T-cell (primary cell): ENCODE data around the gene IZUMO2. TPM values are rescaled to one million over a fixed set of nuclear protein-coding genes. Genes with fewer than 3 reads are reported as not detected.
A peak's percentile ranks its signal among the peaks of the same experiment; 100 is the strongest.

Experiments used
- ATAC-seq, 4 experiments: fragments of 200-7000 bp in 3 of 4; fragments of 150-1000 bp in 1 of 4; cut with Tn5 transposase; replicated peaks in 1 of 4; 1 replicate in 3 of 4; 2 replicates in 1 of 4; pipeline ENCODE4 v1.10.0; 2021; ENCODE audit warnings: moderate library complexity in 3 of 4, mild to moderate bottlenecking in 2 of 4, moderate number of reproducible peaks in 1 of 4
- CTCF ChIA-PET, 2 donors: fragments of 300-600 bp; sonication (Branson Sonifier 250); formaldehyde crosslinking; loops; one replicate each; lab custom pipeline; 2022; ENCODE audit warnings: antibody characterized with exemption in 2 of 2; lab: Charles Lee
- POLR2A ChIA-PET, 2 donors: fragments of 300-600 bp; sonication (Branson Sonifier 250); formaldehyde crosslinking; loops; one replicate each; lab custom pipeline; 2022; ENCODE audit warnings: antibody characterized with exemption in 2 of 2; lab: Charles Lee
- DNase-seq, 35 experiments: peaks; one replicate each; pipeline versions ENCODE4 v3.0.0 to v3.0.0-alpha.2; 2013 to 2023
- H3K27ac ChIP-seq: one replicate; pipeline ENCODE4 v1.5.1; 2013; ENCODE audit warnings: low read length
- H3K27me3 ChIP-seq, 2 experiments: replicated peaks in 1 of 2; 1 replicate in 1 of 2; 2 replicates in 1 of 2; pipeline versions ENCODE4 v1.6.1 to v1.7.0; 2013; ENCODE audit warnings: low read length in 1 of 2, mixed read lengths in 1 of 2; ENCODE audit not compliant: control insufficient read depth in 2 of 2, insufficient read depth in 2 of 2; ENCODE audit errors: extremely low read depth in 1 of 2
- H3K36me3 ChIP-seq, 2 donors: 1 replicate in 1 of 2; 2 replicates in 1 of 2; pipeline versions ENCODE4 v1.6.1 to v1.7.0; 2013; ENCODE audit warnings: low read length in 1 of 2; ENCODE audit not compliant: control insufficient read depth in 2 of 2, insufficient read depth in 1 of 2; ENCODE audit errors: extremely low read depth in 1 of 2
- H3K4me1 ChIP-seq, 2 experiments: 1 replicate in 1 of 2; 2 replicates in 1 of 2; pipeline versions ENCODE4 v1.6.1 to v1.7.0; 2013; ENCODE audit warnings: low read length in 2 of 2, mixed read lengths in 1 of 2; ENCODE audit not compliant: insufficient read depth in 2 of 2, control insufficient read depth in 1 of 2; ENCODE audit errors: extremely low read depth in 1 of 2
- H3K4me3 ChIP-seq, 2 donors: 1 replicate in 1 of 2; 2 replicates in 1 of 2; pipeline versions ENCODE4 v1.5.1 to v1.7.0; 2013; ENCODE audit warnings: mild to moderate bottlenecking in 2 of 2, low read length in 1 of 2, moderate library complexity in 1 of 2; ENCODE audit not compliant: control insufficient read depth in 1 of 2; ENCODE audit errors: extremely low read depth in 1 of 2
- H3K9me3 ChIP-seq: 2 replicates; pipeline ENCODE4 v1.7.0; 2013
- H3K27ac Mint-ChIP-seq, 2 donors: one replicate each; pipeline ENCODE4 v1.8.0; 2020 to 2021; ENCODE audit warnings: mild to moderate bottlenecking in 2 of 2, mixed read lengths in 2 of 2
- H3K27me3 Mint-ChIP-seq, 2 donors: one replicate each; pipeline ENCODE4 v1.8.0; 2021 to 2022; ENCODE audit warnings: mixed read lengths in 2 of 2
- H3K36me3 Mint-ChIP-seq: one replicate; pipeline ENCODE4 v1.8.0; 2021; ENCODE audit warnings: mixed read lengths
- H3K4me1 Mint-ChIP-seq, 3 donors: one replicate each; pipeline ENCODE4 v1.8.0; 2020 to 2022; ENCODE audit warnings: mixed read lengths in 3 of 3, mild to moderate bottlenecking in 1 of 3
- H3K4me3 Mint-ChIP-seq, 3 donors: one replicate each; pipeline ENCODE4 v1.8.0; 2020 to 2022; ENCODE audit warnings: mild to moderate bottlenecking in 3 of 3, mixed read lengths in 3 of 3, moderate library complexity in 3 of 3
- H3K9me3 Mint-ChIP-seq, 3 donors: one replicate each; pipeline ENCODE4 v1.8.0; 2020 to 2022; ENCODE audit warnings: mixed read lengths in 3 of 3
- WGBS: methylation state at CpG from one replicate; pipeline ENCODE4 v1.1.5; 2013; ENCODE audit warnings: missing lambda C conversion rate; ENCODE audit not compliant: insufficient coverage; 5-methylcytosine and 5-hydroxymethylcytosine counted together
- total RNA-seq, 35 experiments: library from RNA in 6 of 35; stranded (reverse) in 6 of 35; fragments of 120-200 nt in 1 of 35; gene quantifications; one replicate each; pipeline versions ENCODE4 v1.2.1 to v1.2.4 and lab custom pipeline; 2013 to 2026

Gene IZUMO2
- total RNA-seq, 5 donors from 2014 or later (not counting 1 experiment from before 2014, with no cell fraction given), result not detected

DNA sequence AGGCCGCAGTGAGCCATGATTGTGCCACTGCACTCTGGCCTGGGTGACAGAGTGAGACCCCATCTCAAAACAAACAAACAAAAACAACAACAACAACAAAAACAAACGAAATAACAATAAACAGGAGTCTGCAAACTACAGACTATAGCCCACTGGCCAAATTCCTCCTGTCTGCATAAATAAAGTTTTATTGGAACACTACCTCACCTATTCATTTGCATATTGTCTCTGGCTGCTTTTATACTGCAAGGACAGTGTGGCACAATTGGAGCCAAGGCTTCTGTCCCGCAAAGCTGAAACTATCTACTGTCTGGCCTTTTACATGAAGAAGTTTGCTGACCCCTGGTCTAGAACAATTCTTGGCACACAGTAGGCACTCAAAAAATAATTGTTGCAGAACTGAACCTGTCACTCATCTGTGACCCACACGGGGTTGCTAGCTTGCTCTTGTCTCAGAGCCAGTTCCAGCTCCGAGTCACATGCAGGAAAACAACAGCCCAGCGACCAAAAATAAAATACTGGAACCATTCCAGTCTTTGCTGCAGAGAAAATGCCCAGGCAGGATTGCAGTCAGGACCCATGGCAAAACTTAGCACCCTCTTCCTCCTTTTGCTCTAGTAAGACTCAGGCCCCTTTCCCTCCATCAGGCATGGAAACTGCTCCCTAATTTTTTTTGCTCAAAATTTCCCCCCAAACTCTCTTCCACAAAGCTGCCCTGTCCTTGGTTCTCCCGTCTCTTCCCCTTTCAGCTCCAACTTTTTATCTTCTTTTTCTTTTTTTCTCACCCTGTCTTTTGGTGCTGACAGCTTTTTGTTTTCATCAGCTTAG, 35.6 kb upstream of the IZUMO2 start:
- ATAC-seq, result no peak
- H3K27me3 Mint-ChIP-seq, result peaks cover 53 to 55% of the 10 kb centered on the region in 2 donors

DNA sequence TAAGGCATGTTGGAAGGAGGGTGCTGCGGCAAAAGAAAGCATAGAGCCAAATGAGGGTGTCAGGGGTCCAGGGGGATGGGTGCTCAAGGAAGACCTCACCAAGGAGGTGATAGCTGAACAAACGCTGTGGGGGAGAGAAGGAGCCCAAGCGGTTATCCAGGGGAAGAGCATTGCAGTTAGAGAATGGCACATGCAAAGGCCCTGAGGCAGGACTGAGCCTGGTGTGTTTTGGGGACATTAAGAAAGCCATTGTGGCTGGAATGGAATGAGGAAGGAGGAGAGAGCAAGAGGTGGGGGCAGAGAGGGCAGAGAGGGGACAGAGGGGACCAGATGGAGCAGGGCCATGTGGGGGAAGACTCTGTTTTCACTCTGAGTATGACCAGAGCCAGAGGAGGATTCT, 34.3 kb upstream of the IZUMO2 start:
- WGBS, result 83% methylated on average over 3 of the region's 3 CpGs
- no peak overlapping the region for H3K4me3 ChIP-seq
- H3K27me3 ChIP-seq, result peaks cover 0 to 48% of the 10 kb centered on the region in 2 experiments
- no peaks in the 10 kb centered on the region for H3K4me1 ChIP-seq
- H3K27ac ChIP-seq, result no peak overlapping the region
- DNase-seq (no peak), ATAC-seq (no peak)
- Mint-ChIP-seq H3K9me3 (peaks cover 0 to 4% (median 0%) of the 10 kb centered on the region in 3 donors), H3K4me3 (no peak overlapping the region), H3K4me1 (no peaks in the 10 kb centered on the region), H3K36me3 (no peaks in the 10 kb centered on the region), H3K27ac (no peak overlapping the region), H3K27me3 (peaks cover 56 to 58% of the 10 kb centered on the region in 2 donors)
- no peaks in the 10 kb centered on the region for H3K36me3 ChIP-seq
- ChIA-PET CTCF (no interaction called here), POLR2A (no interaction called here)
- H3K9me3 ChIP-seq, result no peaks in the 10 kb centered on the region

More for the DNA sequence above, 35.6 kb upstream of the IZUMO2 start:
- peaks cover 0 to 55% of the 10 kb centered on the region in 2 experiments for H3K27me3 ChIP-seq
- peaks cover 0 to 4% (median 0%) of the 10 kb centered on the region in 3 donors for H3K9me3 Mint-ChIP-seq
- H3K4me3 ChIP-seq, result no peak overlapping the region
- no peak overlapping the region for H3K27ac ChIP-seq
- no peaks in the 10 kb centered on the region for H3K4me1 Mint-ChIP-seq
- H3K4me1 ChIP-seq, result peaks cover 0 to 4% of the 10 kb centered on the region in 2 experiments
- WGBS, result 21% methylated on average over 6 of the region's 7 CpGs
- H3K36me3 Mint-ChIP-seq, result no peaks in the 10 kb centered on the region
- no peak overlapping the region for H3K4me3 Mint-ChIP-seq
- peak overlapping the region in 1 of 2 donors; percentile 22 for H3K27ac Mint-ChIP-seq
- H3K9me3 ChIP-seq, result no peaks in the 10 kb centered on the region
- no peaks in the 10 kb centered on the region for H3K36me3 ChIP-seq
- no peak for DNase-seq
- ChIA-PET POLR2A (no interaction called here), CTCF (no interaction called here)

DNA sequence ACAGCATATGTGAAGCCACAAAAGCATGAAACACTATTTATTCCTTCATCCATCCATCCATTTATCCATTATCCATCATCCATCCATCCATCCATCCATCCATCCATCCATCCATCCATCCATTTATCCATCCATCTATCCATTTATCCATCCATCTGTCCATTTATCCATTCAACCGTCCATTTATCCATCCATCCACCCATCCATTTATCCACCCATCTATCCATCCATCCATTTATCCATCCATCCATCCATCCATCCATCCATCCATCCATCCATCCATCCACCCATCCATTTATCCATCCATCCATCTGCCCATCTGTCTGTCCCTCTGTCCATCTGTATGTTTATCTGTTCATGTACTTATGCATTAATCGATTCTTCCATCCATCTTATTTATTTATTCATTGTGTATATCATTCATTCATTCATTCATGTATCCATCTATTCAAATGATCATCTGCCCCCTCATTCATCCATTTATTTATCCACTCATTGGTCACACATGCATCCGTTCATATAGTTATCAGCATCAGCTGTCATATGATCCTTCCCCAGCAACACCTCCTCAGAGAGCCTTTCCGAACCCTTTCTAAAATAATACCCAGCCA, 33.3 kb upstream of the IZUMO2 start:
- H3K36me3 Mint-ChIP-seq, result no peaks in the 10 kb centered on the region
- no peaks in the 10 kb centered on the region for H3K4me1 ChIP-seq
- WGBS, result 76% methylated on average over 3 of the region's 4 CpGs
- H3K27me3 Mint-ChIP-seq, result peaks cover 47 to 52% of the 10 kb centered on the region in 2 donors
- H3K4me3 Mint-ChIP-seq, result no peak overlapping the region
- H3K36me3 ChIP-seq, result no peaks in the 10 kb centered on the region
- no peaks in the 10 kb centered on the region for H3K4me1 Mint-ChIP-seq
- no peaks in the 10 kb centered on the region for H3K9me3 ChIP-seq
- ChIA-PET POLR2A (no interaction called here), CTCF (no interaction called here)
- H3K4me3 ChIP-seq, result no peak overlapping the region
- H3K9me3 Mint-ChIP-seq, result no peaks in the 10 kb centered on the region
- no peak overlapping the region for H3K27ac Mint-ChIP-seq
- no peak overlapping the region for H3K27ac ChIP-seq
- H3K27me3 ChIP-seq, result peaks cover 0 to 44% of the 10 kb centered on the region in 2 experiments
- ATAC-seq, result no peak
- DNase-seq, result no peak

DNA sequence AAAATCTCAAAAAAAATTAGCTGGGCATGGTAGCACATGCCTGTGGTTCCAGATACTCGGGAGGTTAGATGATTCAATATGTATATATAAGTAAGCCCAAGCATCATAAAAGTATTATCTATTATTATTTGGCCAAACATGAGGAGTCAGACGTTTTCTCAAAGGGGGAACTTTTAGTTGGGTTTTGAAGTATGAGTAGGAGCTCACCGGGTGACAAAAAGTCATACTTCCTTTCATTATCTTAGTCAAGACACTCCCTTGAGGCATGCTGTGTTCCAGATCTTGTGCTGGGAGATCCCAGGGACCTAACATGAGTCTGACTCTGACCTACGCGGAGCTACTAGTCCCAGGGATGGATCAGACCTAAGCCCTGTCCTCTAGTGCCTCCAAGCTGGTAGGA, 32.1 kb upstream of the IZUMO2 start:
- WGBS, result no CpG with 5 or more reads among the region's 5 CpGs

DNA sequence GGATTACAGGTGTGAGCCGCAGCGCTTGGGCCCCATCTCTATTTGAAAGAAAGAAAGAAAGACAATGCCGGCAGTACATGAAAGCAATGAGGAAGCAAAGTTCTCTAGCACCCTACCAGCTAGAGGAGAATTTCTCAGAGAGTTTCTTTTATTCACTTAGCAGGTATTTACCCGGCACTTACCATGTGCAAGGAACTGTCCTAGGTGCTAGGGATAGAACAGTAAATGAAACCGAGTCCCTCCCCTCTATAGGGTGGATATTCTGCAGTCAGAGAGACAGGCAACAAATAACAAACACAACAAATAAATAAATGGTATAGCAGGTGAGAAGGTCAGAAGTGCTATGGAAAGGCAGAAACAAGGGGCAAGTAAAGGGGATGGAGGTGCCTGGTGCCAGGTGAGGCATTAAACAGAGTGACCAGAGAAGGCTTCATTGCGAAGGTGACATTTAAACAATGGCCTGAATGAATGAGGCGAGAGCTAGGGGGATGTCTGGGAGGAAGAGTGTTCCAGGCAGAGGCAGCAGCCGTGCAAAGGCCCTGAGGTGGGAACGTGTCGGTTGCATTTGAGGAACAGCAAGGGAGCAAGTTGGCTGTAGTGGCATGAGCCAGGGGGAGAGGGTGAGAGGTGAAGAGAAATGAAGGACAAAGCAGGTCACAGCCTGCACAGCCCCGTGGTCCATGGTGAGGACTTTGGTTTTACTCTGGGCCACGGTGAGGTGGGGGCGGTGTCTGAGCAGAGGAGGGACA, 29.6 kb upstream of the IZUMO2 start:
- DNase-seq, result no peak
- Mint-ChIP-seq H3K4me1 (no peaks in the 10 kb centered on the region), H3K27me3 (peaks cover 35 to 49% of the 10 kb centered on the region in 2 donors), H3K36me3 (no peaks in the 10 kb centered on the region), H3K27ac (no peak overlapping the region), H3K4me3 (no peak overlapping the region), H3K9me3 (no peaks in the 10 kb centered on the region)
- ChIA-PET CTCF (no interaction called here), POLR2A (no interaction called here)
- no peak for ATAC-seq
- no peak overlapping the region for H3K27ac ChIP-seq
- no peaks in the 10 kb centered on the region for H3K9me3 ChIP-seq
- WGBS, result 56% methylated on average over 8 of the region's 13 CpGs
- H3K36me3 ChIP-seq, result no peaks in the 10 kb centered on the region
- no peak overlapping the region for H3K4me3 ChIP-seq
- H3K27me3 ChIP-seq, result peaks cover 0 to 43% of the 10 kb centered on the region in 2 experiments
- no peaks in the 10 kb centered on the region for H3K4me1 ChIP-seq

More for the DNA sequence above, 32.1 kb upstream of the IZUMO2 start:
- Histone ChIP-seq H3K27ac (no peak overlapping the region), H3K4me1 (no peaks in the 10 kb centered on the region), H3K36me3 (no peaks in the 10 kb centered on the region), H3K4me3 (no peak overlapping the region), H3K27me3 (peaks cover 0 to 42% of the 10 kb centered on the region in 2 experiments), H3K9me3 (no peaks in the 10 kb centered on the region)
- H3K9me3 Mint-ChIP-seq, result no peaks in the 10 kb centered on the region
- no peaks in the 10 kb centered on the region for H3K4me1 Mint-ChIP-seq
- H3K36me3 Mint-ChIP-seq, result no peaks in the 10 kb centered on the region
- POLR2A ChIA-PET, result no interaction called here
- no peak for DNase-seq
- no peak overlapping the region for H3K27ac Mint-ChIP-seq
- no peak for ATAC-seq
- H3K27me3 Mint-ChIP-seq, result peaks cover 45 to 52% of the 10 kb centered on the region in 2 donors
- H3K4me3 Mint-ChIP-seq, result no peak overlapping the region
- CTCF ChIA-PET, result no interaction called here

DNA sequence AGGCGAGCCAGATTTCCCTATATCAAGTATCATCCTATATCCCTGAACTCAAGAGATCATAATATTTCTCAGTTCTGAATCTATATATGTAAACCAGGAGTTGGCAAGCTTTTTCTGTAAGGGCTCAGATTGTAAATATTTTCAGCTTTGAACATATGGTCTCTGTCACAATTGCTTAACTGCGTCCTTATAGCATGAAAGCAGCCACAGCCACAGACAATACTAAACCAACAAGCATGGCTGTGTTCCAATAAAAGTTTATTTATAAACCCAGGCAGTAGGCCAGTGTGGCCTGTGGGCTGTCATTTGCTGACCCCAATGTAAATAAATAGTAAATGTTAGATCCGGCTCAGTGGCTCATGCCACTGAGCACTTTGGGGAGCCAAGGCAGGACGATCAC, 28.1 kb upstream of the IZUMO2 start:
- ATAC-seq (no peak), DNase-seq (no peak)
- ChIA-PET POLR2A (no interaction called here), CTCF (interaction anchor here in 1 of 2 donors (0.6 kb wide), 2 partner anchors 228 to 1461 kb away, joined by 3 to 4 read pairs; partner anchors contain the start of gene SPIB)
- Mint-ChIP-seq H3K4me3 (no peak overlapping the region), H3K9me3 (peaks cover 3 to 4% (median 3%) of the 10 kb centered on the region in 3 donors), H3K27me3 (peaks cover 30 to 39% of the 10 kb centered on the region in 2 donors), H3K4me1 (no peaks in the 10 kb centered on the region), H3K36me3 (no peaks in the 10 kb centered on the region), H3K27ac (no peak overlapping the region)
- no peak overlapping the region for H3K27ac ChIP-seq
- H3K4me1 ChIP-seq, result no peaks in the 10 kb centered on the region
- H3K36me3 ChIP-seq, result no peaks in the 10 kb centered on the region
- H3K4me3 ChIP-seq, result no peak overlapping the region
- no peaks in the 10 kb centered on the region for H3K9me3 ChIP-seq
- H3K27me3 ChIP-seq, result peaks cover 0 to 38% of the 10 kb centered on the region in 2 experiments
- 56% methylated on average over 1 of the region's 4 CpGs for WGBS
